K562 (cell line): ENCODE results near the gene ZNF800. TPM values are rescaled to one million over a fixed set of nuclear protein-coding genes. Genes with fewer than 3 reads are reported as not detected.
"Not testable (repeated sequence)": the region's sequence is repeated elsewhere in the genome, so short reads cannot be mapped to it uniquely, and the experiment has no call there.

Source experiments
- ATAC-seq: fragments of 200-7000 bp; cut with Tn5 transposase; 3 replicates; pipeline ENCODE4 v1.9.1; 2020; ENCODE audit warnings: moderate library complexity
- BruUV-seq: library from RNA; stranded (reverse); fragments of 400-500 nt; replicated peaks from 2 replicates; lab custom pipeline; 2021; lab: Mats Ljungman, UMichigan
- CTCF ChIA-PET: fragments of 300-600 bp; formaldehyde crosslinking; extraction: SDS; loops from one replicate; lab custom pipeline; 2021; ENCODE audit warnings: low intra/inter-chr PET ratio; lab: Yijun Ruan, JAX
- POLR2A ChIA-PET: fragments of 300-600, 350-650 bp; sonication (Branson Sonifier 250); formaldehyde crosslinking; extraction: SDS; loops from one replicate; lab custom pipeline; 2021; ENCODE audit warnings: antibody characterized with exemption, inconsistent platforms; lab: Yijun Ruan, JAX
- DNase-seq, 4 experiments: peaks; one replicate each; pipeline versions ENCODE4 v3.0.0 to v3.0.0-alpha.2; 2011 to 2018; ENCODE audit warnings: low spot score in 3 of 4, mixed read lengths in 3 of 4; ENCODE audit errors: extremely low read depth in 1 of 4
- FAIRE-seq: peaks from 2 replicates; lab custom pipeline; 2011; peaks lifted over from hg19 to GRCh38; lab: Jason Lieb, UNC
- H2AFZ ChIP-seq: 2 replicates; pipeline ENCODE4 v1.6.0; 2011; ENCODE audit warnings: low read depth, low read length, control low read depth, inconsistent platforms
- H3K27ac ChIP-seq: fragments of 200-600 bp; 3 replicates; pipeline ENCODE4 v1.8.0; 2011; ENCODE audit warnings: low read depth, mild to moderate bottlenecking, control low read depth, inconsistent platforms, low read length, moderate library complexity, mixed read lengths; ENCODE audit errors: extremely low read depth
- H3K27me3 ChIP-seq, 2 experiments: fragments of 300-600 bp in 1 of 2; 2 replicates in 1 of 2; 3 replicates in 1 of 2; pipeline versions ENCODE4 v1.6.0 to v1.8.0; 2011; ENCODE audit warnings: inconsistent platforms in 2 of 2, low read length in 2 of 2, mild to moderate bottlenecking in 1 of 2, mixed read lengths in 1 of 2, moderate library complexity in 1 of 2; ENCODE audit not compliant: control insufficient read depth in 2 of 2, insufficient read depth in 2 of 2
- H3K36me3 ChIP-seq: fragments of 300-600 bp; 3 replicates; pipeline ENCODE4 v1.8.0; 2011; ENCODE audit warnings: mild to moderate bottlenecking, low read length, inconsistent platforms; ENCODE audit not compliant: control insufficient read depth, insufficient read depth
- H3K4me1 ChIP-seq, 2 experiments: fragments of 200-600 bp in 1 of 2; replicated peaks in 1 of 2; 2 replicates in 1 of 2; 3 replicates in 1 of 2; pipeline versions ENCODE4 v1.5.1 to v1.8.0; 2011; ENCODE audit warnings: inconsistent platforms in 2 of 2, low read length in 2 of 2, mild to moderate bottlenecking in 1 of 2, mixed read lengths in 1 of 2, moderate library complexity in 1 of 2; ENCODE audit not compliant: control insufficient read depth in 2 of 2, insufficient read depth in 2 of 2
- H3K4me2 ChIP-seq: 2 replicates; pipeline ENCODE4 v1.6.1; 2011; ENCODE audit warnings: low read length, control low read depth, inconsistent platforms, mixed read lengths; ENCODE audit not compliant: insufficient read depth
- H3K4me3 ChIP-seq: fragments of 200-600 bp; sonication (generic), shearing (Covaris generic); 2 replicates; pipeline ENCODE4 v1.5.1; 2016; ENCODE audit warnings: control low read depth, inconsistent platforms
- H3K79me2 ChIP-seq: fragments of 200-600 bp; 3 replicates; pipeline ENCODE4 v1.8.0; 2011; ENCODE audit warnings: low read length, inconsistent platforms; ENCODE audit not compliant: control insufficient read depth, insufficient read depth
- H3K9ac ChIP-seq, 2 experiments: 2 replicates each; pipeline versions ENCODE4 v1.6.0 to v1.6.1; 2011; ENCODE audit warnings: low read depth in 2 of 2, low read length in 2 of 2, control low read depth in 1 of 2, inconsistent platforms in 1 of 2, mild to moderate bottlenecking in 1 of 2, mixed read lengths in 1 of 2; ENCODE audit not compliant: insufficient read depth in 1 of 2
- H3K9me1 ChIP-seq: one replicate; pipeline ENCODE4 v1.6.0; 2011; ENCODE audit warnings: inconsistent platforms, mild to moderate bottlenecking, low read length, moderate library complexity; ENCODE audit not compliant: control insufficient read depth, insufficient read depth
- H3K9me3 ChIP-seq: replicated peaks from 2 replicates; pipeline ENCODE4 v1.5.1; 2011; ENCODE audit warnings: low read depth, low read length, inconsistent platforms; ENCODE audit not compliant: control insufficient read depth, insufficient read depth
- H4K20me1 ChIP-seq: replicated peaks from 2 replicates; pipeline ENCODE4 v1.6.1; 2011; ENCODE audit warnings: low read length, inconsistent platforms, mixed read lengths; ENCODE audit not compliant: control insufficient read depth, insufficient read depth
- BCOR ChIP-seq: fragments of 450-650 bp; IDR thresholded peaks from 2 replicates; pipeline ENCODE4 v1.6.1; 2016
- BRD9 ChIP-seq: fragments of 450-650 bp; IDR thresholded peaks from 2 replicates; pipeline ENCODE4 v1.6.1; 2018; ENCODE audit warnings: low read depth; ENCODE audit not compliant: partially characterized antibody
- CBX2 ChIP-seq: fragments of 200-600 bp; sonication (generic); IDR thresholded peaks from one replicate; pipeline ENCODE4 v1.6.1; 2012; ENCODE audit warnings: mild to moderate bottlenecking, low read length, inconsistent platforms; ENCODE audit not compliant: insufficient read depth, poor library complexity, severe bottlenecking
- CBX3 ChIP-seq, 2 experiments: IDR thresholded peaks; 1 replicate in 1 of 2; 2 replicates in 1 of 2; pipeline ENCODE4 v1.6.1; 2012; ENCODE audit warnings: inconsistent platforms in 2 of 2, low read length in 2 of 2, borderline replicate concordance in 1 of 2, control low read depth in 1 of 2
- HDAC1 ChIP-seq, 2 experiments: fragments of 450-650 bp; IDR thresholded peaks; 2 replicates each; pipeline ENCODE4 v1.6.1; 2016 to 2017; ENCODE audit warnings: inconsistent platforms in 1 of 2, mild to moderate bottlenecking in 1 of 2, moderate library complexity in 1 of 2
- HDAC2 ChIP-seq: fragments of 450-650 bp; IDR thresholded peaks from 2 replicates; pipeline ENCODE4 v1.6.1; 2016; ENCODE audit warnings: mild to moderate bottlenecking
- KDM1A ChIP-seq, 2 experiments: fragments of 450-650 bp; IDR thresholded peaks; 2 replicates each; pipeline ENCODE4 v1.6.1; 2016; ENCODE audit warnings: mild to moderate bottlenecking in 2 of 2
- MNT ChIP-seq, 2 experiments: fragments of 450-650 bp; conservative IDR thresholded peaks; 2 replicates each; pipeline ENCODE4 v1.6.1; 2017; ENCODE audit warnings: mild to moderate bottlenecking in 2 of 2, moderate library complexity in 2 of 2
- NONO ChIP-seq, 2 experiments: fragments of 200-400 bp in 1 of 2; fragments of 450-650 bp in 1 of 2; formaldehyde crosslinking in 1 of 2; IDR thresholded peaks; 2 replicates each; pipeline ENCODE4 v1.6.1; 2017; ENCODE audit warnings: low read depth in 2 of 2, mild to moderate bottlenecking in 2 of 2, moderate library complexity in 2 of 2, low read length in 1 of 2
- RCOR1 ChIP-seq, 2 experiments: IDR thresholded peaks; 2 replicates each; pipeline ENCODE4 v1.6.1; 2012; ENCODE audit warnings: low read depth in 2 of 2, low read length in 2 of 2, borderline replicate concordance in 1 of 2, improper control_type of control experiment in 1 of 2
- SOX6 ChIP-seq: fragments of 450-650 bp; IDR thresholded peaks from 2 replicates; pipeline ENCODE4 v1.6.1; 2014; ENCODE audit warnings: mild to moderate bottlenecking
- TRIM24 ChIP-seq, 2 experiments: fragments of 450-650 bp; IDR thresholded peaks; 2 replicates each; pipeline ENCODE4 v1.6.1; 2016
- USF2 ChIP-seq: sonication (generic); formaldehyde crosslinking; IDR thresholded peaks from 2 replicates; pipeline ENCODE4 v1.5.0; 2020; ENCODE audit warnings: missing genetic modification reagents
- ZNF76 ChIP-seq: fragments of 250-450 bp; sonication (Bioruptor Pico); IDR thresholded peaks from 2 replicates; pipeline ENCODE4 v1.4.0; 2020; ENCODE audit warnings: mild to moderate bottlenecking, moderate library complexity, borderline replicate concordance
- WGBS: fragments of 100-300 bp; shearing (Covaris generic); methylation state at CpG from one replicate; pipeline ENCODE4 v1.1.6; 2016; ENCODE audit warnings: low coverage, mixed read lengths; ENCODE audit not compliant: insufficient coverage; ENCODE audit errors: missing lambda C conversion rate; 5-methylcytosine and 5-hydroxymethylcytosine counted together
- in situ Hi-C: fragments of 300-500 bp; cut with MboI; formaldehyde crosslinking; loops from 4 replicates; pipeline ENCODE4 v1.15.0; 2018; ENCODE audit warnings: inconsistent platforms, mixed read lengths
- intact Hi-C: fragments of 100-400 bp; cut with micrococcal nuclease; formaldehyde crosslinking; loops from 2 replicates; pipeline ENCODE4 v1.14.2; 2022
- polyA plus RNA-seq, 8 experiments: library from polyadenylated mRNA; depleted of rRNA in 4 of 8; stranded (reverse) in 5 of 8; unstranded in 3 of 8; fragments of >200 nt; fragmentation: Nextera tagmentation in 2 of 8; fragmentation: Illumina TruSeq in 1 of 8; extraction: Ambion mirVana in 2 of 8; extraction: Trizol in 1 of 8; gene quantifications; 2 replicates each; pipeline versions ENCODE4 v1.2.1 to v1.2.3, GENCODE V29; 2011 to 2014; ENCODE audit warnings: inconsistent platforms in 1 of 8, missing spikeins in 1 of 8
- total RNA-seq, 7 experiments: library from RNA; depleted of rRNA in 6 of 7; stranded (reverse); fragments of >200 nt in 6 of 7; fragmentation: Illumina TruSeq in 2 of 7; extraction: Trizol in 2 of 7; gene quantifications; 2 replicates each; pipeline versions ENCODE4 v1.2.1 to v1.2.3, GENCODE V29; 2011 to 2021; ENCODE audit warnings: low replicate concordance in 1 of 7
- TF ChIP-seq, protein P1 (sequence below): sonication (generic); formaldehyde crosslinking; IDR thresholded peaks from 2 replicates; pipeline ENCODE4 v1.8.1; 2023; ENCODE audit warnings: missing genetic modification reagents, mild to moderate bottlenecking, borderline replicate concordance

Gene ZNF800
- total and polyA plus RNA-seq, 9 of the 15 experiments (the other 6 are each of a cell fraction or from before 2014, with no cell fraction given) = 7.5 to 58.3 (median 33.4) TPM

DNA sequence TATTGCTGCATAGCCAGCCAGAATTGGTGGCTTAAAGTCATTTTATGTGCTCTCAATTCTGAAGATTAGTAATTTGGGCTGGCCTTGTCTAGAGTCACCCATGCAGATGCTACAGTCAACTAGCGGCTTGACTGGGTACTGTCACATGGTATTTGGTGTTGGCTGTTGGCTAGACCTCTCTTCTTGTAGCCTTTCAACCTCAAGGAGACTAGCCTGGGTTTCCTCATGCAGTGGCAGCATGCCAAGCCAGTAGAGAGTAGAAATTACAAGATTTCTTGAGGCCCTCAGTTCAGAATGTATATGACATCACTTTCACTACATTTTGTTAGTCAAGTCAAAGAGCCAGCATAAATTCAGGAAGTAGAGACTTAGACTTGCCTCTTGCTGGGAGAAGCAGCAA is 3.7 kb upstream of the ZNF800 start (continued):
- TF ChIP-seq ZNF76 (no peak), CBX2 (no peak), NONO (IDR thresholded peaks at IDR 0.05; ENCODE audit: low read depth in 2 of 2, low read length in 1 of 2) (no peak), BRD9 (no peak)
- TF ChIP-seq, protein P1, sequence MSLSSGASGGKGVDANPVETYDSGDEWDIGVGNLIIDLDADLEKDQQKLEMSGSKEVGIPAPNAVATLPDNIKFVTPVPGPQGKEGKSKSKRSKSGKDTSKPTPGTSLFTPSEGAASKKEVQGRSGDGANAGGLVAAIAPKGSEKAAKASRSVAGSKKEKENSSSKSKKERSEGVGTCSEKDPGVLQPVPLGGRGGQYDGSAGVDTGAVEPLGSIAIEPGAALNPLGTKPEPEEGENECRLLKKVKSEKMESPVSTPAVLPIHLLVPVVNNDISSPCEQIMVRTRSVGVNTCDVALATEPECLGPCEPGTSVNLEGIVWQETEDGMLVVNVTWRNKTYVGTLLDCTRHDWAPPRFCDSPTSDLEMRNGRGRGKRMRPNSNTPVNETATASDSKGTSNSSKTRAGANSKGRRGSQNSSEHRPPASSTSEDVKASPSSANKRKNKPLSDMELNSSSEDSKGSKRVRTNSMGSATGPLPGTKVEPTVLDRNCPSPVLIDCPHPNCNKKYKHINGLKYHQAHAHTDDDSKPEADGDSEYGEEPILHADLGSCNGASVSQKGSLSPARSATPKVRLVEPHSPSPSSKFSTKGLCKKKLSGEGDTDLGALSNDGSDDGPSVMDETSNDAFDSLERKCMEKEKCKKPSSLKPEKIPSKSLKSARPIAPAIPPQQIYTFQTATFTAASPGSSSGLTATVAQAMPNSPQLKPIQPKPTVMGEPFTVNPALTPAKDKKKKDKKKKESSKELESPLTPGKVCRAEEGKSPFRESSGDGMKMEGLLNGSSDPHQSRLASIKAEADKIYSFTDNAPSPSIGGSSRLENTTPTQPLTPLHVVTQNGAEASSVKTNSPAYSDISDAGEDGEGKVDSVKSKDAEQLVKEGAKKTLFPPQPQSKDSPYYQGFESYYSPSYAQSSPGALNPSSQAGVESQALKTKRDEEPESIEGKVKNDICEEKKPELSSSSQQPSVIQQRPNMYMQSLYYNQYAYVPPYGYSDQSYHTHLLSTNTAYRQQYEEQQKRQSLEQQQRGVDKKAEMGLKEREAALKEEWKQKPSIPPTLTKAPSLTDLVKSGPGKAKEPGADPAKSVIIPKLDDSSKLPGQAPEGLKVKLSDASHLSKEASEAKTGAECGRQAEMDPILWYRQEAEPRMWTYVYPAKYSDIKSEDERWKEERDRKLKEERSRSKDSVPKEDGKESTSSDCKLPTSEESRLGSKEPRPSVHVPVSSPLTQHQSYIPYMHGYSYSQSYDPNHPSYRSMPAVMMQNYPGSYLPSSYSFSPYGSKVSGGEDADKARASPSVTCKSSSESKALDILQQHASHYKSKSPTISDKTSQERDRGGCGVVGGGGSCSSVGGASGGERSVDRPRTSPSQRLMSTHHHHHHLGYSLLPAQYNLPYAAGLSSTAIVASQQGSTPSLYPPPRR = no peak

- H3K9ac ChIP-seq, intact Hi-C loops, CTCF ChIA-PET, H3K9me3 ChIP-seq, in situ Hi-C loops, ATAC-seq, H3K4me2 ChIP-seq, FAIRE-seq, H3K27me3 ChIP-seq, H4K20me1 ChIP-seq, H3K9me1 ChIP-seq, POLR2A ChIA-PET, H3K27ac ChIP-seq, H3K4me3 ChIP-seq, BruUV-seq, H2AFZ ChIP-seq: not testable (repeated sequence)
- Histone ChIP-seq H3K36me3 (peaks cover 14% of the 10 kb centered on the region), H3K4me1 (peaks cover 9 to 20% of the 10 kb centered on the region in 2 experiments), H3K79me2 (peaks cover 29% of the 10 kb centered on the region)
- peak in 1 of 4 experiments; percentile 48 for DNase-seq
- 0% methylated on average over 1 of the region's 1 CpG for WGBS
- 0 out of 4 replicates have a peak, but pooled peaks of 1 of the 2 experiments have one; percentile 35 for TF ChIP-seq HDAC1 (IDR thresholded peaks at IDR 0.05)
- 0 out of 2 replicates have a peak, but pooled peaks have one; percentile 14 for TF ChIP-seq USF2 (CRISPR knock-in tag)
- peak; percentile 48 to 64; a peak in 2 of 4 replicates for TF ChIP-seq MNT (conservative IDR thresholded peaks at IDR 0.05)
- peak; percentile 39; the same call in 1 of the 2 replicates for TF ChIP-seq SOX6
- TF ChIP-seq TRIM24 (IDR thresholded peaks at IDR 0.05) = 0 out of 4 replicates have a peak, but pooled peaks of 1 of the 2 experiments have one; percentile 12
- peak; percentile 71; the same call in 1 of the 2 replicates for TF ChIP-seq HDAC2
- 0 out of 3 replicates have a peak, but pooled peaks of 1 of the 2 experiments have one; percentile 32 for TF ChIP-seq CBX3 (IDR thresholded peaks at IDR 0.05; ENCODE audit: borderline replicate concordance in 1 of 2, low read length in 2 of 2)
- peak; percentile 94 for TF ChIP-seq BCOR
- TF ChIP-seq RCOR1 (IDR thresholded peaks at IDR 0.05; ENCODE audit: borderline replicate concordance in 1 of 2, low read depth in 2 of 2, low read length in 2 of 2) = peak in 1 of 2 experiments; percentile 45; a peak in 1 of 4 replicates
- peak; percentile 61 to 79; a peak in 3 of 4 replicates for TF ChIP-seq KDM1A (IDR thresholded peaks at IDR 0.05)
Measured at GRCh38 chr7:127395104-127395503, 2.6 kb upstream of the ZNF800 start.
